ENCODE measurements around the gene VENTX. TPM values are rescaled to one million over a fixed set of nuclear protein-coding genes. Genes with fewer than 3 reads are reported as not detected.

The VENTX gene
- total RNA-seq, 4 donors from 2014 or later = 0.13 to 0.95 (median 0.82) TPM; not detected in 1

- H3K27ac ChIP-seq = no peak overlapping the region
- TF ChIP-seq CTCF (IDR thresholded peaks at IDR 0.05) = no peak
- TF ChIP-seq POLR2A (IDR thresholded peaks at IDR 0.05) = no peak
- no peaks in the 10 kb centered on the region for H3K9me3 ChIP-seq
- peaks cover 0 to 4% (median 0%) of the 10 kb centered on the region in 3 donors for H3K4me1 ChIP-seq
- H3K27me3 ChIP-seq = peaks cover 0 to 85% (median 4%) of the 10 kb centered on the region in 4 donors
- no peaks in the 10 kb centered on the region for H3K36me3 ChIP-seq
- no peak for DNase-seq
- WGBS, 2 donors = 16 to 66% methylated on average over 5 to 12 of the region's 21 CpGs
- intact Hi-C loops (cut with DNase I) = no loop called here
- no peak overlapping the region for H3K4me3 ChIP-seq
Observed at GRCh38 chr10:133249094-133249780, 11.6 kb downstream of the VENTX start.

- 52 to 63% methylated on average over 6 to 9 of the region's 11 CpGs for WGBS, 2 donors
- Histone ChIP-seq H3K9me3 (no peaks in the 10 kb centered on the region), H3K4me3 (no peak overlapping the region), H3K4me1 (peaks cover 0 to 4% (median 0%) of the 10 kb centered on the region in 3 donors), H3K27me3 (peaks cover 0 to 78% (median 4%) of the 10 kb centered on the region in 4 donors), H3K36me3 (no peaks in the 10 kb centered on the region), H3K27ac (no peak overlapping the region)
- intact Hi-C loops (cut with DNase I) = no loop called here
- DNase-seq = no peak
- TF ChIP-seq POLR2A (IDR thresholded peaks at IDR 0.05) = no peak
- no peak for TF ChIP-seq CTCF (IDR thresholded peaks at IDR 0.05)
Observed at GRCh38 chr10:133249975-133250754, 12.5 kb downstream of the VENTX start.

- Histone ChIP-seq H3K27me3 (peaks cover 0 to 64% (median 0%) of the 10 kb centered on the region in 4 donors), H3K9me3 (no peaks in the 10 kb centered on the region), H3K4me1 (no peaks in the 10 kb centered on the region), H3K27ac (no peak overlapping the region), H3K36me3 (no peaks in the 10 kb centered on the region), H3K4me3 (no peak overlapping the region)
- no peak for DNase-seq
- TF ChIP-seq CTCF (IDR thresholded peaks at IDR 0.05) = no peak
- no peak for TF ChIP-seq POLR2A (IDR thresholded peaks at IDR 0.05)
- WGBS, 2 donors = 65% methylated on average over 5 of the region's 28 CpGs; no CpG with 5 or more reads in 1 of the 2 donors
- intact Hi-C loops (cut with DNase I) = no loop called here
Observed at GRCh38 chr10:133251388-133252222, 13.9 kb downstream of the VENTX start.

GRCh38 chr10:133252223-133252552 lies 14.5 kb downstream of the VENTX start:
- TF ChIP-seq CTCF (IDR thresholded peaks at IDR 0.05) (no peak), POLR2A (IDR thresholded peaks at IDR 0.05) (no peak)
- DNase-seq = no peak
- H3K9me3 ChIP-seq = no peaks in the 10 kb centered on the region
- H3K4me1 ChIP-seq = peaks cover 2 to 3% (median 3%) of the 10 kb centered on the region in 3 donors
- no peak overlapping the region for H3K27ac ChIP-seq
- peaks cover 0 to 58% (median 0%) of the 10 kb centered on the region in 4 donors for H3K27me3 ChIP-seq
- no peak overlapping the region for H3K4me3 ChIP-seq
- intact Hi-C loops (cut with DNase I) = no loop called here
- no peaks in the 10 kb centered on the region for H3K36me3 ChIP-seq
- 39 to 84% methylated on average over 2 to 8 of the region's 12 CpGs for WGBS, 2 donors
